ENCODE measurements around the gene KRT31.

DNA sequence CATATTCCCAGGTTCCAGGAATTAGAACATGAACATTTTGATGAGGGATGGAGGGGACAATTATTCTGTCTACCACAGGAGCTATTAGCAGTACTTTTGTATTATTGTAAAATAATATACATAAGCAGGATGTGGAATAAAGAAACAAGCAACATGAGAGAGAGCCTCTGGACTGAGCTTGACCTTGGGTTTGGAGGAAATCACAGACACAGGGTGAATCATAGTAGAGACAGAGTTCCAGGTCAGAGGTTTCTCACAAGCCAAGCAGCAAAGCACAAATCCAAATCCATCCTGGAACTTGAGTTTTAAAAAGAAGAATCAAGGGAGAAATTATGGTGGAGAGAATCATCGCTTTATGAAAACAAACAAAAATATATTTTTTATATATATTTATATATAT lies 5.1 kb downstream of the KRT31 start:
- TF ChIP-seq EZH2 (IDR thresholded peaks at IDR 0.05), result no peak
- TF ChIP-seq, protein P1, sequence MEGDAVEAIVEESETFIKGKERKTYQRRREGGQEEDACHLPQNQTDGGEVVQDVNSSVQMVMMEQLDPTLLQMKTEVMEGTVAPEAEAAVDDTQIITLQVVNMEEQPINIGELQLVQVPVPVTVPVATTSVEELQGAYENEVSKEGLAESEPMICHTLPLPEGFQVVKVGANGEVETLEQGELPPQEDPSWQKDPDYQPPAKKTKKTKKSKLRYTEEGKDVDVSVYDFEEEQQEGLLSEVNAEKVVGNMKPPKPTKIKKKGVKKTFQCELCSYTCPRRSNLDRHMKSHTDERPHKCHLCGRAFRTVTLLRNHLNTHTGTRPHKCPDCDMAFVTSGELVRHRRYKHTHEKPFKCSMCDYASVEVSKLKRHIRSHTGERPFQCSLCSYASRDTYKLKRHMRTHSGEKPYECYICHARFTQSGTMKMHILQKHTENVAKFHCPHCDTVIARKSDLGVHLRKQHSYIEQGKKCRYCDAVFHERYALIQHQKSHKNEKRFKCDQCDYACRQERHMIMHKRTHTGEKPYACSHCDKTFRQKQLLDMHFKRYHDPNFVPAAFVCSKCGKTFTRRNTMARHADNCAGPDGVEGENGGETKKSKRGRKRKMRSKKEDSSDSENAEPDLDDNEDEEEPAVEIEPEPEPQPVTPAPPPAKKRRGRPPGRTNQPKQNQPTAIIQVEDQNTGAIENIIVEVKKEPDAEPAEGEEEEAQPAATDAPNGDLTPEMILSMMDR (IDR thresholded peaks at IDR 0.05), result no peak

Data from neural progenitor cell (in vitro differentiated cells).